Endothelial cell of umbilical vein (primary cell): Measurements from ENCODE around the gene SNX30.

ENCODE experiments used
- EZH2 ChIP-seq: IDR thresholded peaks from 2 replicates; pipeline ENCODE4 v1.6.1; 2012; ENCODE audit warnings: borderline replicate concordance, low read depth, mild to moderate bottlenecking, moderate library complexity, low read length, inconsistent platforms; ENCODE audit not compliant: severe bottlenecking
- GATA2 ChIP-seq: IDR thresholded peaks from 2 replicates; pipeline ENCODE4 v1.7.0; 2011; ENCODE audit warnings: low read depth, mild to moderate bottlenecking, moderate library complexity, mixed read lengths, low read length; ENCODE audit not compliant: insufficient read length, insufficient read depth
- POLR2A ChIP-seq: IDR thresholded peaks from 2 replicates; pipeline ENCODE4 v1.6.1; 2012; ENCODE audit warnings: low read depth, mild to moderate bottlenecking, control low read depth, low read length
- POLR2AphosphoS5 ChIP-seq: IDR thresholded peaks from 2 replicates; pipeline ENCODE4 v1.6.1; 2012; ENCODE audit warnings: low read depth, mild to moderate bottlenecking, control low read depth, low read length, moderate library complexity; ENCODE audit not compliant: insufficient read depth
- TF ChIP-seq, protein P1 (sequence below), 2 donors: IDR thresholded peaks; 1 replicate in 1 of 2; 2 replicates in 1 of 2; pipeline ENCODE4 v1.5.1; 2011; ENCODE audit warnings: low read length in 2 of 2, mild to moderate bottlenecking in 2 of 2, moderate library complexity in 2 of 2, control low read depth in 1 of 2, inconsistent platforms in 1 of 2, low read depth in 1 of 2; ENCODE audit not compliant: insufficient read depth in 1 of 2; ENCODE audit errors: extremely low read depth in 1 of 2
- TF ChIP-seq, protein P2 (sequence below): IDR thresholded peaks from 2 replicates; pipeline ENCODE4 v1.6.1; 2011; ENCODE audit not compliant: insufficient read depth, insufficient read length

DNA sequence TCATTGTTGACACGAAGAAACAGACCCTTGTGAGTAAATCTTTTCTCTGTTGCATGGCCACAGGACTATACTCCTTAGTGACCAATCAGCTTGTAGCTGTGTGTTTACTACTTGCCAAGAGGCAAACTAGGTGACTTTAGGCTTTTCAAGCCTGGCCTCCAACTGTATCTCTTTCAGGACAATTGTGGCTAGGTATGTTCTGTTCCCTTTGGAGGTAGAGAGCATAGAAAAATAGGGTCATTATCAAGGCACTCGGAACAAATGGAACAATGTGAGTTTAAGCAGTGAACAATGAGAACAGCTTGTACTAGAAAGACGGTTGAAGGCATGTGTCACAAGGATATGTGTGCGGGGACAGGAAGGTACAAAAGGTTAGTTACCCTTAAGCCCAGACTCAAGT lies 92.0 kb downstream of the SNX30 start:
- TF ChIP-seq, protein P1, sequence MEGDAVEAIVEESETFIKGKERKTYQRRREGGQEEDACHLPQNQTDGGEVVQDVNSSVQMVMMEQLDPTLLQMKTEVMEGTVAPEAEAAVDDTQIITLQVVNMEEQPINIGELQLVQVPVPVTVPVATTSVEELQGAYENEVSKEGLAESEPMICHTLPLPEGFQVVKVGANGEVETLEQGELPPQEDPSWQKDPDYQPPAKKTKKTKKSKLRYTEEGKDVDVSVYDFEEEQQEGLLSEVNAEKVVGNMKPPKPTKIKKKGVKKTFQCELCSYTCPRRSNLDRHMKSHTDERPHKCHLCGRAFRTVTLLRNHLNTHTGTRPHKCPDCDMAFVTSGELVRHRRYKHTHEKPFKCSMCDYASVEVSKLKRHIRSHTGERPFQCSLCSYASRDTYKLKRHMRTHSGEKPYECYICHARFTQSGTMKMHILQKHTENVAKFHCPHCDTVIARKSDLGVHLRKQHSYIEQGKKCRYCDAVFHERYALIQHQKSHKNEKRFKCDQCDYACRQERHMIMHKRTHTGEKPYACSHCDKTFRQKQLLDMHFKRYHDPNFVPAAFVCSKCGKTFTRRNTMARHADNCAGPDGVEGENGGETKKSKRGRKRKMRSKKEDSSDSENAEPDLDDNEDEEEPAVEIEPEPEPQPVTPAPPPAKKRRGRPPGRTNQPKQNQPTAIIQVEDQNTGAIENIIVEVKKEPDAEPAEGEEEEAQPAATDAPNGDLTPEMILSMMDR (IDR thresholded peaks at IDR 0.05; ENCODE audit: extremely low read depth in 1 of 2, insufficient read depth in 1 of 2, low read depth in 1 of 2, low read length in 2 of 2), result no peak
- no peak for TF ChIP-seq EZH2
- TF ChIP-seq, protein P2, sequence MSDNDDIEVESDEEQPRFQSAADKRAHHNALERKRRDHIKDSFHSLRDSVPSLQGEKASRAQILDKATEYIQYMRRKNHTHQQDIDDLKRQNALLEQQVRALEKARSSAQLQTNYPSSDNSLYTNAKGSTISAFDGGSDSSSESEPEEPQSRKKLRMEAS, result no peak
- TF ChIP-seq POLR2A, result no peak
- TF ChIP-seq POLR2AphosphoS5, result no peak
- no peak for TF ChIP-seq GATA2
